Measurements from ENCODE around the gene HSPBP1. TPM values are rescaled to one million over a fixed set of nuclear protein-coding genes. Genes with fewer than 3 reads are reported as not detected.

HSPBP1 gene
- total and polyA plus RNA-seq, 7 donors: 19.7 to 62.7 (median 30.5) TPM

- Histone ChIP-seq H3K4me3 (peak overlapping the region; percentile 88 to 99 (median 96)), H3K4me1 (peaks cover 4 to 57% (median 47%) of the 10 kb centered on the region in 4 donors), H3K27me3 (no peaks in the 10 kb centered on the region), H3K9me3 (no peaks in the 10 kb centered on the region), H3K36me3 (peaks cover 0 to 10% (median 0%) of the 10 kb centered on the region in 4 donors), H3K27ac (peak overlapping the region; percentile 85 to 91 (median 89))
- TF ChIP-seq POLR2A (IDR thresholded peaks at IDR 0.05) (no peak), POLR2AphosphoS5 (IDR thresholded peaks at IDR 0.05) (no peak), EP300 (IDR thresholded peaks at IDR 0.05) (no peak)
- TF ChIP-seq, protein P1, sequence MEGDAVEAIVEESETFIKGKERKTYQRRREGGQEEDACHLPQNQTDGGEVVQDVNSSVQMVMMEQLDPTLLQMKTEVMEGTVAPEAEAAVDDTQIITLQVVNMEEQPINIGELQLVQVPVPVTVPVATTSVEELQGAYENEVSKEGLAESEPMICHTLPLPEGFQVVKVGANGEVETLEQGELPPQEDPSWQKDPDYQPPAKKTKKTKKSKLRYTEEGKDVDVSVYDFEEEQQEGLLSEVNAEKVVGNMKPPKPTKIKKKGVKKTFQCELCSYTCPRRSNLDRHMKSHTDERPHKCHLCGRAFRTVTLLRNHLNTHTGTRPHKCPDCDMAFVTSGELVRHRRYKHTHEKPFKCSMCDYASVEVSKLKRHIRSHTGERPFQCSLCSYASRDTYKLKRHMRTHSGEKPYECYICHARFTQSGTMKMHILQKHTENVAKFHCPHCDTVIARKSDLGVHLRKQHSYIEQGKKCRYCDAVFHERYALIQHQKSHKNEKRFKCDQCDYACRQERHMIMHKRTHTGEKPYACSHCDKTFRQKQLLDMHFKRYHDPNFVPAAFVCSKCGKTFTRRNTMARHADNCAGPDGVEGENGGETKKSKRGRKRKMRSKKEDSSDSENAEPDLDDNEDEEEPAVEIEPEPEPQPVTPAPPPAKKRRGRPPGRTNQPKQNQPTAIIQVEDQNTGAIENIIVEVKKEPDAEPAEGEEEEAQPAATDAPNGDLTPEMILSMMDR (IDR thresholded peaks at IDR 0.05): no peak
- DNase-seq: no peak
- WGBS, 2 donors: 1% methylated on average over 53 of the region's 53 CpGs
- intact Hi-C loops (cut with DNase I): no loop called here
Observed at GRCh38 chr19:55258476-55258827, 21.5 kb downstream of the HSPBP1 start.

DNA sequence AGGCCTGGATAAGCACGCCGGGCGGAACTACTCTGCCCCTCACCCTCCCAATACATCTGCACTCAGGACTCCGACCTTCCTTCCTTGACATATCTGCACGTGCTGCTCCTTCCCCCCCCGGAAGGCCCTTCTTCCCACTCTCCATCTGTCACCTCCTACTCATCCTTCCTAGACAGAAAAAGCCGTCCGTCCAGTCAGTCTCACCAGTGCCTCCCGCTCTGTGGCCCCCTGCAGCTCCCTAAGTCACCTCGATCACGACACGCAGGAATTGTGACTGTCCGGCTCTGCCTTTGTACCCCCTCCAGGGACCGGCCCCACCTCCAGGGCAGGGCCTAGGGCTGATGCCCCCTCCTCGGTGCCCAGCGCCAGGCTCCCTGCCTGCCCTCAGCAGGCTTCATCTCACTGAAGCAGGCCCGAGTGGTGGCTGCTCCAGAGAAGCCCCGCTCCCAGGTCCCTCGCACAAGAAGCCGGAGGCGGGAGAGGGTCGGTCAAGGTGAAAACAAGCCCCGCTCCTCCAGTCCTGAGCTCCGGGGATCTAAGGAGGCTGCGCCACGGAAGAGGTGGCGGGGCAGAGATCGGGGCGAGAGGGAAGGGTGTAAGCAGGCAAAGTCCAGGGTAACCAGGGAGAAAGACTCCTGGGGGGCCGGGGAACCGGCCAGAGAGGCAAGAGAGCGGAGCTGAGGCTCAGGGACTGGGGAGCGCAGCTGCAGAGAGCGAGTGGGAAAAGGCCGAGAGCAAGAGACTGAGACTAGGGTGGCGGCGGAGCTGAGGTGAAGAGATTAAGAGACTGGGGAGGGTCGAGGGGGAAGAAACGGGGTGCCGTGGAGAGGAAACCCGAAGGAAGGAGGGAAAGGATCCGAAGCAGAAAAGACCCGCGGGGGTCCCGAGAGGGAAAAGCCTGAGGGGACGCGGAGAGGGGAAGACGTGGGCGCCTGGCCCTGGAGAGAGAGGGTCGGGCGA is 22.2 kb downstream of the HSPBP1 start:
- intact Hi-C loops (cut with DNase I): no loop called here
- TF ChIP-seq, protein P1 (IDR thresholded peaks at IDR 0.05): no peak
- TF ChIP-seq EP300 (IDR thresholded peaks at IDR 0.05) (no peak), POLR2AphosphoS5 (IDR thresholded peaks at IDR 0.05) (no peak), POLR2A (IDR thresholded peaks at IDR 0.05) (no peak)
- Histone ChIP-seq H3K4me3 (peak overlapping the region; percentile 88 to 99 (median 96)), H3K36me3 (peaks cover 0 to 9% (median 0%) of the 10 kb centered on the region in 4 donors), H3K27me3 (no peaks in the 10 kb centered on the region), H3K9me3 (no peaks in the 10 kb centered on the region), H3K4me1 (peaks cover 4 to 62% (median 47%) of the 10 kb centered on the region in 4 donors), H3K27ac (peak overlapping the region; percentile 85 to 91 (median 89))
- no peak for DNase-seq
- WGBS, 2 donors: 2 to 3% methylated on average over 51 of the region's 51 CpGs

GRCh38 chr19:55256562-55257460 is 23.1 kb downstream of the HSPBP1 start:
- Histone ChIP-seq H3K4me3 (peak overlapping the region; percentile 88 to 99 (median 96)), H3K9me3 (no peaks in the 10 kb centered on the region), H3K27ac (peak overlapping the region in 2 of 4 donors; percentile 85 to 88), H3K27me3 (no peaks in the 10 kb centered on the region), H3K36me3 (no peaks in the 10 kb centered on the region), H3K4me1 (peaks cover 4 to 71% (median 47%) of the 10 kb centered on the region in 4 donors)
- TF ChIP-seq POLR2AphosphoS5 (IDR thresholded peaks at IDR 0.05): no peak
- TF ChIP-seq, protein P1 (IDR thresholded peaks at IDR 0.05): no peak
- no peak for TF ChIP-seq POLR2A (IDR thresholded peaks at IDR 0.05)
- TF ChIP-seq EP300 (IDR thresholded peaks at IDR 0.05): no peak
- DNase-seq: no peak
- intact Hi-C loops (cut with DNase I): no loop called here
- WGBS, 2 donors: 46 to 61% methylated on average over 22 of the region's 22 CpGs

DNA sequence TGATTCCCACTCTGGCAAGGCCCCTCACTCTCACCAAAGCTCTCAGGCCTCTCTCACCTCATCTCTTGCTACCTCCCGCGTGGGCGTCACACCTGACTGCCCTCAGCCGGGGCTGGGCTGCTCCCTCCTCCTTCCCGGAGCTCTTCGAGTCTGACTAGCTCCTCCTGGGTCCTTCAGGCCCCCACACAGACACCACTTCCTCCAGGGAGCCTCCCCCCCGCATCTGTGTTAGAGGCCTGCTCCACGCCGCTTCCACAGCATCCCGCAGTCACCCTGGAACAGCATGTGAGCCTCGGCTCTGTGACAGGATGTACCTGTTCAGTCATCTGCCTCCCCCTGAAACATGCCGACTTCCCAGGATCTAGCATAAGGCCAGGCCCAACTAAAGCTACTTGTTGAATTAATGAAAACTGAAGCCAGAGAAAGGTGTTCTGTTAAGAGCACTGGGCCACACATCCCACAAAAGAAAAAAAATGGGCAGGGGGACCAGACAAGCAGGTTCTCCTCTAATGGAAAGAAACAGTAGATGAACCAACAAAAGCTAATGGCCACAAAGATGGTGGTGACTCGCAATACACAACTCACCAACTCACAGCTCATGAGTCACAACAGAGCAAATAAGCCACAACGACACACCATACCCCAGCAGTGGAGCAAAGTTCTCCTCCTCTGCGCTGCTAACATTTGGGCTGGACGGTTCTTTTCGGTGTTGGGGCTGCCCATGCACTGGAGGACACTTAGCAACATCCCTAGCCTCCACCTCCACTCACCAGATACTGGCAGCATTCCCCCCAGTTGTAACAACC is 24.1 kb downstream of the HSPBP1 start:
- Histone ChIP-seq H3K4me3 (peak overlapping the region in 1 of 4 donors; percentile 6), H3K27me3 (no peaks in the 10 kb centered on the region), H3K4me1 (peaks cover 4 to 81% (median 47%) of the 10 kb centered on the region in 4 donors), H3K27ac (peak overlapping the region in 1 of 4 donors; percentile 11), H3K36me3 (no peaks in the 10 kb centered on the region), H3K9me3 (no peaks in the 10 kb centered on the region)
- intact Hi-C loops (cut with DNase I): no loop called here
- TF ChIP-seq EP300 (IDR thresholded peaks at IDR 0.05): no peak
- no peak for TF ChIP-seq POLR2A (IDR thresholded peaks at IDR 0.05)
- no peak for TF ChIP-seq POLR2AphosphoS5 (IDR thresholded peaks at IDR 0.05)
- DNase-seq: no peak
- 41 to 72% methylated on average over 17 of the region's 17 CpGs for WGBS, 2 donors
